ENCODE measurements around the gene USP32.
"Not testable (repeated sequence)": the region's sequence is repeated elsewhere in the genome, so short reads cannot be mapped to it uniquely, and the experiment has no call there.

Gene USP32

DNA sequence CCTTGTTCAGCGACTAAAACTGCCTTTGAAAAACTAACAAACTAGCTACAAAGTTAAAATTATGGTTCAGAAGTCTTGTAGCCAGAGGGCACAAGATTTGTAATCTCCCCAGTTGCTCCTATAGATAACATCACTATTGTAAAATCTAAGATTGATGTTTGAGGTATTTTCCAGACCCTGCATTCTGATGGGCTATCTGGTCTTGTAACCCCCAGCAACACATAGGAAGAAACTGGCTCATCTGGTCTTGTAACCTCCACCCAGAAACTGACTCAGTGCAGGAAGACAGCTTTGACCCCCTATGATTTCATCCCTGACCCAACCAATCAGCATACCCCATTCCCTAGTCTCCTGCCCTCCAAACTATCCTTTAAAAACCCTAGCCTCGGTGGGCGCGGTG lies 18.1 kb upstream of the USP32 start:
- DNase-seq (ENCODE audit: low read depth in 3 of 3): no peak

DNA sequence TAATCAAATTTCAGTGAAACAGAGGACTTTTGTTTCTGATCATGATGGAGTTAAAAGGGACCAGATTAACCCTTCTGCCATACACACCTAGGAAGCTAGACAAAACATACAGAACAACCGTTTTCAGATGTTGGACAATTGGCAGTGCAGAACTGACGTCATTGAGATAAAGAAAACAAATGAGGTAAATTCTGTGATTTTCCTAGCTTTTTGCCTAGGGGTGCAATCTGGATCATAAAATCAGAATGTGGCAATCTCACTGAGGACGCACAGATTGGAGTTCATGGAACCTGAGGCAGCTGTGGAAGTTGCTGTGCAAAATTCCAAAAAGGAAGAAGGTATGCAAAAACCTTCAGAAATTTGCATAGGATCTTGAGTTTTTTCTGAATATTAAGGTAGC lies 15.0 kb upstream of the USP32 start:
- DNase-seq (ENCODE audit: low read depth in 3 of 3): no peak

DNA sequence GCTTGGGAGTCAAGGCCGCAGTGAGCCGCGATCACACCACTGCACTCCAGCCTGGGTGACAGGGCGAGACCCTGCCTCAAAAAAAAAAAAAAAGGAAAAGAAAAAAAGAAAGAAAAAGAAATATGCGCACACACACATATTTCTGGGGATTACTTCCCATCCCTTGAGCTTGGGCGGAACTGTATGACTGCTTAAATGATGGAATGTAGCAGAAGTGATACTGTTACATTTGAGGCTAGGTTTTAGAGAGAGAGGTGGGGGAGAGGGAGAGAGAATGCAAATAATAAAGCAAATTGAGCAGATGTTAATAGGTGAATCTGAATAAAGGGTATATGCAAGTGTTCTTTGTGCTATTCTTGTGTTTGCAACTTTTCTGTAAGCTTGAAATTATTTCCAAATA lies 12.0 kb upstream of the USP32 start:
- no peak for DNase-seq (ENCODE audit: low read depth in 3 of 3)

DNA sequence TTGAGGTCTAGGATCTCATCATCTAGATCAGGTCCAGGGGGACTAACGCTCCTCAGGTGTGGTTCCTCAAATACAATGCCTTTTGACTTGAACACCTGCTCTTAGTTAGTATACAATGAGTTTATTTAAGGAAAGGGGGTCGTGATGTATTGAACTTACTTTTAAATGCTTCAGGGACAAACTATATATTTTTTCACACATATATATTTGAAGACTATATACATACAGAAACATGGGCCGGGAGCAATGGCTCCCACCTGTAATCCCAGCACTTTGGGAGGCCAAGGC lies 11.5 kb upstream of the USP32 start:
- no peak for DNase-seq (ENCODE audit: low read depth in 3 of 3)

DNA sequence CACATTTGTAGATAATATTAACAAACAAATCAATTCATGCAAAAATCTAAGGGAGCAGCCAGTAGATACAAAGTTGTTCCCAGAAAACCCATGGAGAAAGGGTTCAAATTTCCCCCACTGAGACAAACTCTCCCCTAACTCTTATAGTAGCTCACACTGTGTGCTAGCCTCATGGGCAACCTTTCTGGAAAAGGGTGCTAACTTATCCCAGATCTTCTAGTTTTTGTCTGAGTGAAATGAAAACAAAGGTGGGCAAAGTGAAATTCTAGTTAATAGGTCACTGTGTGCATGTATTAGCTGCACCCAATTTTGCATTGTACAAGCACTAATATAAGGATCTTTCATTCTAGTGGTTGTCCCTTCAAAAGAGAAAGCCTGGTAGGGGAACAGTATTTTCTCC lies 9.9 kb upstream of the USP32 start:
- no peak for DNase-seq (ENCODE audit: low read depth in 3 of 3)

DNA sequence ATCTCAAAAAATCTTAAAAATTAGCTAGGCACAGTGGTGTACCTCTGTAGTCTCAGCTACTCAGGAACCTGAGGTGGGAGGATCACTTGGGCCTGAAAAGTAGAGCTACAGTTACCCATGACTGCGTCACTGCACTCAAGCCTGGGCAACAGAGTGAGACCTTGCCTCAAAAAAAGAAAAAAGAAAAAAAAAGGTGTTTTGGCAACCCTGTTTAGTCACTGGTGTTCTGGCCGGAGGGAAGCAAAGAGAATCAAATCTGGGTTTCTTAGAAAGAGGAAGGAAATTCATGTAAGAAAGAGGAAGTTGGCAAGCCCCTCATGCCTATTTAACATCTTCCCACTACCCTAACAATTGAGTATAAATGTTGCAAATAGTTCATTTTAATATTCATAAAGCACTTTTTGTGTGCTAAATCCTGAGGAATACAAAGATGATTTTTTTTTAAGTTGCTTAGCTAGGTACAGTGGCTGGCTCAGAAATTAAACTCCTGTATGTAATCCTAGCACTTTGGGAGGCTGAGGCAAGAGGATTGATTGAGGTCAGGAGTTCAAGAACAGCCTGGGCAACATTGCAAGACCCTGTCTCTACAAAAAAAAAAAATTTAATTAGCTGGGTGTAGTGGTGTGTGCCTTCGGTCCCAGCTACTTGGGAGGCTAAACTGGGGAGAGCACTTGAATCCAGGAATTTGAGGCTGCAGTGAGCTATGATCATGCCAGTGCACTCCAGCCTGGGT lies 6.5 kb upstream of the USP32 start:
- no peak for DNase-seq (ENCODE audit: low read depth in 3 of 3)

DNA sequence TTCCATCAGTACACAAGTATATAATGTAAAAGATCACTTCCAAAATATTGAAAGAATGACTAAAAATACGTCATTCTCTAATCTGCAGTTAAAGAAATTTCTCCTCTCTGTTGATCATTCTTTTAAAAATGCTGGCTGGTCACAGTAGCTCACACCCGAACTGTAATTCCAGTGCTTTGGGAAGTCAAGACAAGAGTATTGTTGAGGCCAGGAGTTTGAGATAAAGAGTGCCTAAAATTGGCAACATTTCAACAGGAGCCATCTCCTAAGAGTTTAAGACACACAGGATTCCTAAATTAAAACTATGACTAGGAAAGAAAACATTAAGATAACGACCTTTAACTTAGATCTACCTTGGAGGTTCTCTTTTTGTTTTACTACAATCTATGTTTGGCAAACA lies 4.5 kb upstream of the USP32 start:
- DNase-seq (ENCODE audit: low read depth in 3 of 3): no peak

DNA sequence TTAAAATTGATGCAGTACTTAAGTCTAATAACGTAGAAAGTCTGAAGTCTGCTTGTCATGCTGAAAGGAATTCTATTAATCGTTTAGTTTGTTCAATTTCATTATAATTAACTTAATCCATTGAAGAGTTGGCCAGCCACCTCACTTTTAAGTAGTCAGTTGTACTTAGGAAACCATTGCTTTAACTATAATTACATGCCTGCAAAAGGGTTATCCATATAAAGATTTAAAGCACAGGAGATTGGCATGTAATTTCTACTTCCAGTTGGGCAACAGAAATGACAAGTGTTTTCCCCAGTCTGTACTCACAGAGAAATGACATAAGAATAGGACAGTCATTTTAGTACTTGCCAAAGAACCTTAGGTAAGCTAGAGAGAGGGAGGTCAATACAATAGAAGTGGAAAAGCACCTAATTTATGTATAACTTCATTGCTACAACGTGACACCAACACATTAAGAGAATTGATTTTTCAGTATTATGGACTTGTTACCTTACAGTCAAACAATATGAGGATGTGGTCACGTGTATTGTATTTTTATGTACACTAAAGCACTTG lies 3.7 kb upstream of the USP32 start:
- DNase-seq (ENCODE audit: low read depth in 3 of 3): no peak

DNA sequence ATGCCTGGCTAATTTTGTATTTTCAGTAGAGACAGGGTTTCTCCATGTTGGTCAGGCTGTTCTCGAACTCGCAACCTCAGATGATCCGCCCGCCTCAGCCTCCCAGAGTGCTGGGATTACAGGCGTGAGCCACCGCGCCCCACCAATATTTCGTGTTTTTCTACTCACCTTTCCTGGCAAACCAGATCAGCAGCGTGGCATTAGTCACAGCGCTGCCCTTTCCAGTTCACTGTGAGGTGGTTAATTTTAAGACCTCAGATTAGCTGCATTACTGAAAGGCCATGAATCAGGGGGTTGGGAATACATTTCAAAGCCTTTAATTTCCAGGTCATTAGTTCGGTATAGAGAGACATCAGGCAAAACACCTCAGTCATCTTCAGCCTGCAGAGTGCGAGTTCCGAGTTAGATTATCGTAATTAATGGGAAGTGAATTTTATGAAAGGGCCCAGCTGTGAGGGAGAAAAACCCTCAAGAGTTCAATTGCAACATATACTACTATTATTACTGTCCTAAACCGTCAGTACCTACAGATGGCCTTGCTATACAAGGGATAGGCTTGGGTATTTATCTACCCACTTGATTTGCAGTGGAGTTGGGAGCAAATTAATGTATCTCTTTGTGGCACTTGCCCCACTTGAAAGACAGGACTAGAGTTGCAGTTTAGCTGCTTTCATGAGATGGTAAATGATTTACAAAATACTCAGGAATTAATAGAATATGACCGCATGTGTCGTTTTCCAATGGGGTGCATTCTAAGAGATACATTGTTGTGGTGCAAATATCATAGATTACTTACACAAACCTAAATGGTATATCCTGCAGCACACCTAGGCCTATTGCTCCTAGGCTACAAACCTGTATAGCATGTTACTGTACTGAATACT lies 2.1 kb upstream of the USP32 start:
- DNase-seq (ENCODE audit: low read depth in 3 of 3): no peak

DNA sequence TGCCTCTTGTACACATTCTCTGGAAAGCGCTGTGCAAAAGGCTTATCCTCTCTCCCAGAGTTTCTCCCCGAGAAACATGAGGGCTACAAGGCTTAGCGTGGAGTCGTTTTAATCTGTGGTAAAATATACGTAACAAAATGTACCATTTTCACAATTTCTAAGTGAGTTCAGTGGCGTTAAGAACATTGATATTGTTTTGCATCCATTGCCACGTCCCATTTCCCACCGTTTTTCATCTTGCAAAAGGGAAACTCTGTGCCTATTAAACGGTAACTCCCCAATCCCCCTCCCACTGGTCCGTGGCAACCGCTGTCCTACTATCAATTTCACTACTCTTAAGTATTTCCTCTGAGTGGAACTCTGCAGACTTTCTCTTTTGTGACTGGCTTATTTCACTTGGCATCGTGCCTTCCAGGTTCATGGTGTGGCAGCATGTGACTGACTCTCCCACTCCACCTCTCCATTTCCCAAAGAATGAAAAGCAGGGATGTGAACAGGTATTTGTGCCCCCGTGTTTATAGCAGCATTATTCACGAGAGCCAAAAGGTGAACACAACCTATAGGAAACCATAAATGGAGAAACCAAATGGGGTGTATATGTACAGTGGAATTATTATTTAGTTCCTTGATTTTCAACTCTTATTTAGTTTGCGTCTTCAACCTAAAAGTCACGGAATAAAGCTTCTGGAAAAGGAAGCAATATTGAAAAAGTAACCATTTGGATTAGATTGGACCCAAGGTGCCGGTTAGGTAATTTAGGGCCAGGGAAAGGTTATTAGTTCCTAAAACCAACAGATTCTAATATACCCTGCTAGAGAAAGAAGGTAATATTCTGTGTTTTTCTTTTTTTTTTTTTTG lies 1.1 kb upstream of the USP32 start:
- no peak for DNase-seq (ENCODE audit: low read depth in 3 of 3)

DNA sequence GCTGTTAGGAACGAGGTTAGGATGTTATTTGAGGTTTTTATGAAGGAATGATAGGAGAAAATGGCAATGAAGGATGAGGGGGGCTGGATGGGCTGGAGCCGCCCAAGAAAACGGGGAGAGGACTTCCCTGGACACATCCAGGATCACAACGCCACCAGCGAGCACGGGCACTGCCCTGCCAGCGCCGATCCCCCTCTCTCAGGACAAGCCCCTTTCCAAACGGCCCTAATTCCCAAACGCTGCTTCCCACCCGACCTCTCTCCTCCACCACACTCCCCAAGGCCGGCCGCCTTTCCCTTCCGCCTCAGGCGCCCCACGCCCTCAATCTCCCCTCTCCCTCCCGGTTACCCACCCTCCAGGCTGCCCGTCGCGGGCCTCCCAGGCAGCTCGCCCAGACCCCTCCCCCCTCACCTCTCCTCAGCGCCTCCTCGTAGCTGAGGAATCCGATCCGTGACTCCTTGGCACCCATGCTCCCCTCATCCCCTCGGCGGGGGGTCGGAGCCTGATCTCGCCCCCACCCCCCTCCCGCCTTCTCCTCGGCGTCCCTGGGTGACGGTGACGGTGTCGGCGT lies 377 bp downstream of the USP32 start:
- no peak for DNase-seq (ENCODE audit: low read depth in 3 of 3)

DNA sequence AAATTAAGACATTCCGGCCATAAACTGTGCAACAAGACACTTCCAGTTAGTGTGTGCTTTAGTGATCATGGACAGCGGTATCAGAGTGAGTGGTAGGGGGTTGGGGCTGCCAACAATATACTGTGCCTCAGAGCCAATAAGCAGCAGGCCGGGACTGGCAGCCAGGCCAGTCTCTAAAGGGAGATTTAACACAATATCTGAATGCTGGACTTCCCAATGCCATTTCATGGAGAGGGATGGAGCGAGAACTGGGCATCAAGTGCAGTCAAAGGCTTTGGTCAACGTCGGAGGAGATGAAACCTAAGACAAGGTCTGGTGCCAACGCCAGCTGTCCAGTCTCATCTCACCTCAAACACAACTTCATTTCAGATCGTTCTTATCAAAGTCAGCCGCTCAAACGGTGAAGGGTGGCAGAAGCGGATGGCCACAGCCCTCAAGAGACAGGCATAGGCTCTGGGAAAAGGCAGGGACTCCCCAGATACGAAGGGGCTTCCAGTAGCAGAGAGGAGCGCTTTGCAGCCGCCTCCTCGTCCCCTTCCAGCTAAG lies 935 bp downstream of the USP32 start:
- no peak for DNase-seq (ENCODE audit: low read depth in 3 of 3)

DNA sequence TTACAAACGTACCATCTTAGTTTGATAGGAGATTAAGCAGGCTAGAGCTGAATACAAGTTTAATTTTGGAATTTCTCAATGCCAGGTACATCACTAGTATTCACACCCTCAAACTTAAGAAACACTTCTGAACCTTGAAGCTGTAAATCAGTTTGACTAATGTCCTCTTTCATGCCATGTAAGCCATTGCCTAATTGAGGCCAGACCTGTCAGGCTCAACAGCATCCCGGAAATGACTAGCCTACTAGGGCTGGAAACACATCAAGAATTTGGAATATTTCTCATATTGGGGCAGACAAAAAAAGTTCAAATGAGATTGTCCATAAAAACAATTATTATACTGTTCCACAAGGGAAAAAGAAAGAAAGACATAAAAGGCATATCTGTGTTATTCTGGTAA lies 1.7 kb downstream of the USP32 start:
- DNase-seq (ENCODE audit: low read depth in 3 of 3): no peak

DNA sequence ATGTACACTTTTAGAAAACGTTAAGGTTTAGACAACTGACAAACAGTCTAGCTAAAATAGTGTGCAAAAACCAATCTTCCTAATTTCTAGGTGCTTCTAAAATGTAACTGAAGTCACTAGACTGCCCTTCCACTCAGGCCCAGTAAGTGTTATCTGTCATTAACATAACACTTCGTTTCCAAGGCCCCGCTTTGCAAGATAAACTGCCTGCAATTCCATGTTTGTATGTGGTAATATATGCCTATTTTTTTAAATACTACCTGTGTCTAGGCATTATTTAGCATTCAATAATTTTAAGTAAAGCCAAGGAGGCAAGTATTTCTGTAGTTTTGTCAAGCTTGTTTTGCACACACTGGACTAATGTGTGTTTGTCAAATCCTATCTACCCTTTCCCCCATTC lies 3.2 kb downstream of the USP32 start:
- no peak for DNase-seq (ENCODE audit: low read depth in 3 of 3)

DNA sequence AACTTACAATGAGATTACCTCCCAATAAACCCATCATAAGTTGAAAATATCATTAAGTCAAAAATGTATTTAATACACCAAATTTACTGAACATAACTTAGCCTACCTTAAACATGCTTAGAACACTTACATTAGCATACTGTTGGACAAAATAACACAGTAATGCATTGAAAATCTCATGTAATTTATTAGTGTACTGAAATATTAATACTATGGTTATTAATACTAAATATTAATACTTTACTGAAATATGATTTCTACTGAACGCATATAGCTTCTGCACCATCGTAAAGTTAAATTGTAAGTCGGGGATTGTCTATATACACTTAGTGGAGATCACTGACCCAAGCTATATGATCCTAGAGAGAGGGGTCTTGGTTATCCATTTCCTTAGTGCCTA lies 4.3 kb downstream of the USP32 start:
- no peak for DNase-seq (ENCODE audit: low read depth in 3 of 3)

DNA sequence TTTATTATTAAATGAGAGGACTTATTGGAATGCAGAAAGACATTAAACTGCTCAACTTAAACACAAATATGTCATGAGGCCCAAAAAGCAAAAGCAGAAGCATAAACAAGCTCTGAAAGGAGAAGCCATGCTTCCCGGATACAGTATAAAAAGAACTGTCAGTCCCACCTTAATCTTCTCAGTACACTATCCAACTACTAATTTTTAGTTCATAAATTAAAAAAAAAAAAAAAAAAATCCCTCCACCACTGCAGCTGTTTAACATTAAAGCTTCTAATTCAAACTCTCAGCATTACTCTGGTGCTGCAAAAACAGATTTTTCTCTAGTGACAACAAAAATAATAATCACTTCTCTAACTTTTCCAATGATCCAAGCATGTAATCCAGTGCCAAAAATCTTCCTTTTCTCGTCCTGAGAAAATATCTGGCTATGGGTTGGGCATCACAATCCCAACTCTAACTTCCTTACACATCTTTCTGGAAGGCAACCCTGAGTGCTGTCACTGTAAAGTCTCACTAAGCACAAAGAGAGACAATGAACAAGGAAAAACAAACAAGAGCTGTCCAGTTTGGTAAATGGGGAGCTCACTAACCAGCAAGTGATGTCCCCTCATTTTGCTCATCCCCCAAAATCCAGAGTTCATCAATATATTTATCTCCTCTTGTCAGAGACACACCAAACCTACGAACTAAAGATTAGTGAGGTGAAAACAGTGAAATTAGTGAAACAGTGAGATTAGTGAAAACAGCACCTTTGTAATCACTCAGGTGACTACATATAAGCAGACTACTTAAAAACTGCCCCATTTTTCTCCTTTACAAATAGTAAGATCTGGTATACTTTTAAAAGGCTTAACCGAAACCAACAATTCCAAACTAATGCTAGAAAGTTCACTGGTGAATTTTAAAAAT lies 5.5 kb downstream of the USP32 start:
- DNase-seq (ENCODE audit: low read depth in 3 of 3): no peak

DNA sequence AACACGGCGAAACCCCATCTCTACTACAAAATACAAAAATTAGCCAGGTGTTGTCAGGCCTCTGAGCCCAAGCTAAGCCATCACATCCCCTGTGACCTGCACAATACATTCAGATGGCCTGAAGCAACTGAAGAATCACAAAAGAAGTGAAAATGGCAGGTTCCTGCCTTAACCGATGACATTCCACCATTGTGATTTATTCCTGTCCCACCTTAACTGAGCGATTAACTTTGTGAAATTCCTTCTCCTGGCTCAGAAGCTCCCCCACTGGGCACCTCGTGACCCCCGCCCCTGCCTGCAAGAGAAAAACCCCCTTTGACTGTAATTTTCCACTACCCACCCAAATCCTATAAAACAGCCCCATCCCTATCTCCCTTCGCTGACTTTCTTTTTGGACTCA lies 7.0 kb downstream of the USP32 start:
- not testable (repeated sequence) for DNase-seq (ENCODE audit: low read depth in 3 of 3)

DNA sequence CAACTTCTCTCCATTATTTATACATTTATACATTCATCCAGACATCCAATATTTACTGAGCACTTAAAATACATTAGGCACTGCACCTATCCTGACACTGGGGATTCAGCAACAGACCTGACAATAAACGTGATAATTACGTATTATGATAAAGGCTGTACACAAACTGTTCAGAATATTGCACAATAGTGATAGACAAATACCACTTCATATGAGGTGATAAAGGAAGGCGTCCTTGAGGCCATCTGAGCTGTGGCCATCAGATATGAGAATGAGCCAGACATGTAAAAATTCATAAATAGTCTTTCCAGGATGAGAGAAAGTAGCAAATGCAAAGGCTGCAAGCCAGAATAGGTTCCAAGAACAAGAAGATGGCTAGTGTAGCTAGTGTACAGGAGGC lies 8.6 kb downstream of the USP32 start:
- no peak for DNase-seq (ENCODE audit: low read depth in 3 of 3)

DNA sequence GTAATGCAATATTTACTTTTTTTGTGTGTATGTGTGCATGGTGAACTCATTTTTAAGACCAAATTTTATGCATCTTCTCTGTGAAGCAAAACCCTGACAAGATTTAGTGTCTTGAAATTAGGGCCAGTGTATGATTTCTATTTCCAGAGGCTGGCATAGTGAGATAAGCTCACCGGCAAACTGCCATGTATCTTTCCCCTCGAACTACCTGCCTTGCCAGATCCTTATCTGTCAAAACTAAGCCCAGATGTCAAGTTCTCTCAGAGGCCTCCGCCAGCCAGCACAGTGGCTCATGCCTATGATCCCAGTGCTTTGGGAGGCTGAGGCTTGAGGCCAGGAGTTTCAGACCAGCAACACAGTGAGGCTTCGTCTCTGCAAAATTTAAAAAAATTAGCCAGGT lies 10.0 kb downstream of the USP32 start:
- no peak for DNase-seq (ENCODE audit: low read depth in 3 of 3)

DNA sequence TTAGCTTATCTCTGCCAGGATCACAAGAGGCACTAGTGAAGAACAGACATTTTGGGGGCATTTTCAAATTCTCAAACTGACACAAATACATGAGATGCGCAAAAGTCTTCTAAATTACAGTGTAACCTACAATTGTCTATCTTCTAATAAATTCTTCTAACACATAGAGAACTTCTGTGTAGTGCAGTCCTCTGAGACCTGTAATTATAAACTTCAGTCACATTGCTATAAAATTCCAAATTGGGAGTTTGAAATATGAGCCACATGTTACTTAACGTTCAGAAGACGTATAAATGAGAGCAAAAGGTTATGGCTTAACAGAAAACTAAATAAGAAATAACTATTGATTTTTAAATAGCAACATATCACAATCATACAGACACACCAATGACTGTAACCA lies 12.5 kb downstream of the USP32 start:
- not testable (repeated sequence) for DNase-seq (ENCODE audit: low read depth in 3 of 3)

DNA sequence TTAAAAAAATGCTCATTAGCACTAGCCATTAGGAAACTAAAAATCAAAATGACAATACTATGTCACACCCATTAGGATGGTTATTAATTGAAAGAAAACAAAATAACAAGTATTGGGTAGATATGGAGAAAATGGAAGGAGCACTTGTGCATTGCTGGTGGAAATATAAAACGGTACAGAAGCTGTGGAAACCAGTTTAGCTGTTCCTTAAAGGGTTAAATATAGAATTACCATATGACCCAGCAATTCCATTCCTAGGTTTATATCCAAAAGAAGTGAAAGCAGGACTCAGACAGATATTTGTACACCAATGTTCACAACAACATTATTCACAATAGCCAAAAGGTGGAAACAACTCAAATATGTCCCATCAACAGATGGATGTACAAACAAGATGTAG lies 13.7 kb downstream of the USP32 start:
- DNase-seq (ENCODE audit: low read depth in 3 of 3): not testable (repeated sequence)
